HG03066 (cell line): Measurements from ENCODE around the gene FBXL14.

Experiments used
- ATAC-seq: cut with Tn5 transposase; IDR thresholded peaks from one replicate; pipeline ENCODE4 v1.9.1; 2021; ENCODE audit warnings: low read depth; ENCODE audit not compliant: unreplicated experiment

Gene FBXL14

DNA sequence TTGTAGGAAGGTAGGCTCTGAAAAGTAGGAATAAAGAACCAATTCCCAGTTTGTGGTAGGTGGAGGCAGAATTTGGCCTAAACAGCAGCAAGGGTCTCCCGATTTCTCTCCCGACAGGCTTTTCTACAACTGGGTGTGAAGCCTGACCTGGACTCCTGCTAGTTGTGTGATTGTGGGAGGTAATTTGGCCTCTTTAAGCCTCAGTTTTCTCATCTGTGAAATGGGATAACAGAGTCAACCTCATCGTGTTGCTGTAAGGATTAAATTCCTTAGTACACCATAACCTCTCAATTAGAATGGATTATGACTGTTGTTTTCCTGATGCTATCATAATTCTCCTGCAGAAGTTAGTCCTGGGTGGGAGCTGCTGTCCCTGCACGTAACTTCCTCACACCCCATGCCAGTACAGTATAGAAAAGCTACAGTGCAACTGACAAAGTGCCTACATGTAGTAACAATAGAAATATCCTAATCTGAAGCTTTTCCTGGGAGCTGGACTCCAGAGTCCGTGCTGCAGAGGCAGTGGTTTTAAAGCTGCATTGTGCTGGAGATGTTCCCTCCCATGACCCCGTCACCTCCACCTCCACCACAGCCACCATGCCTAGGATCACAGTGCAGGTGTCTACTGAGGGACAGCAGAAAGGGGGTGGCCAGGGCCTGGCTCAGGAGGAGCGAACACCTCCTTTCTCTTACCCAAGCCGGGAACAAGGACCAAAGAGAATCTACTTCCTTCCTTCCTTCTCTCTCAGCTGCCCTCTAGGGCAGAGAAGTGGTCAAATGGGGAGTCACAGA lies 76.5 kb downstream of the FBXL14 start:
- no peak for ATAC-seq

DNA sequence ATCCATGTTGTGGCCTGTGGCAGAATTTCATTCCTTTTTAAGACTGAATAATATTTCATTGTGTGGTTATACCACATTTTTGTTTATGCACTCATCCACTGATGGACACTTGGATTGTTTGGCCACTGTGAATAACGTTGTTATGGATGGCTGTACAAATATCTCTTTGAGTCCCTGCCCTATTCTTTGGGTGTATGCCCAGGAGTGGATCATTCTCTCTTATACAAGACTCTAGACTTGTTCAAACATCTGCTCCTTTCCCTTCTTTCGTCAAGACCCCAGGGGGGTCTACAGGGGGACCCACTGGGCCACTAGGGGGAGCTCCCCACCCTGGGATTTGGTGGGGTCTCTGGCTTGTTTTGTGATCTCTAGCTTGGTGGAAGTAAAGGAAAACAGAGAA lies 77.4 kb downstream of the FBXL14 start:
- ATAC-seq: no peak
